MCF 10A (cell line): Measurements from ENCODE around the gene HCK. TPM values are rescaled to one million over a fixed set of nuclear protein-coding genes. Genes with fewer than 3 reads are reported as not detected.

ENCODE experiments used
- BruUV-seq: library from RNA; stranded (reverse); fragments of 400-500 nt; replicated peaks from 2 replicates; lab custom pipeline; 2021; lab: Mats Ljungman, UMichigan
- CTCF ChIA-PET: fragments of 300-600 bp; sonication (Branson Sonifier 250); formaldehyde crosslinking; extraction: SDS; loops from one replicate; lab custom pipeline; 2021; ENCODE audit warnings: antibody characterized with exemption, inconsistent platforms; lab: Yijun Ruan, JAX
- POLR2A ChIA-PET: fragments of 300-600, 350-650 bp; sonication (Branson Sonifier 250); formaldehyde crosslinking; extraction: SDS; loops from one replicate; lab custom pipeline; 2020; ENCODE audit warnings: antibody characterized with exemption, inconsistent platforms; lab: Yijun Ruan, JAX
- DNase-seq: peaks from one replicate; pipeline ENCODE4 v3.0.0-alpha.2; 2018; ENCODE audit not compliant: unreplicated experiment
- H3K27ac Mint-ChIP-seq: one replicate; pipeline ENCODE4 v1.8.0; 2022; ENCODE audit warnings: mild to moderate bottlenecking, low read depth, mixed read lengths; ENCODE audit not compliant: unreplicated experiment
- H3K27me3 Mint-ChIP-seq: one replicate; pipeline ENCODE4 v1.8.0; 2022; ENCODE audit warnings: mixed read lengths; ENCODE audit not compliant: insufficient read depth, unreplicated experiment
- H3K36me3 Mint-ChIP-seq: one replicate; pipeline ENCODE4 v1.8.0; 2022; ENCODE audit warnings: mild to moderate bottlenecking, moderate library complexity, mixed read lengths; ENCODE audit not compliant: insufficient read depth, unreplicated experiment
- H3K4me1 Mint-ChIP-seq: one replicate; pipeline ENCODE4 v1.8.0; 2022; ENCODE audit warnings: mixed read lengths; ENCODE audit not compliant: insufficient read depth, unreplicated experiment
- H3K4me3 Mint-ChIP-seq: one replicate; pipeline ENCODE4 v1.8.0; 2022; ENCODE audit warnings: mild to moderate bottlenecking, moderate library complexity, mixed read lengths; ENCODE audit not compliant: unreplicated experiment
- H3K9me3 Mint-ChIP-seq: one replicate; pipeline ENCODE4 v1.8.0; 2022; ENCODE audit warnings: mixed read lengths; ENCODE audit not compliant: unreplicated experiment
- CTCF ChIP-seq: fragments of 200-600 bp; IDR thresholded peaks from one replicate; pipeline ENCODE4 v1.8.0; 2022; ENCODE audit warnings: antibody characterized with exemption, mild to moderate bottlenecking; ENCODE audit not compliant: unreplicated experiment
- intact Hi-C: fragments of 100-400 bp; cut with micrococcal nuclease; formaldehyde crosslinking; loops from 2 replicates; pipeline ENCODE4 v1.14.1; 2022
- total RNA-seq: library from RNA; stranded (reverse); gene quantifications from 2 replicates; pipeline ENCODE4 v1.2.3, GENCODE V29; 2022

Gene HCK
- total RNA-seq, 1 experiment from 2014 or later = not detected

GRCh38 chr20:32134026-32134425, 82.0 kb downstream of the HCK start:
- BruUV-seq = no TSS peak
- DNase-seq = no peak
- ChIA-PET POLR2A (interaction anchor here (1.2 to 1.7 kb wide), 3 partner anchors 9 to 24 kb away, joined by 3 to 4 read pairs (median 3); partner anchors contain the start of gene TM9SF4), CTCF (interaction anchor here (0.6 to 2.8 kb wide), 4 partner anchors 10 to 388 kb away, joined by 3 to 17 read pairs (median 6); no protein-coding TSS in a partner anchor)
- Mint-ChIP-seq H3K27ac (no peak overlapping the region), H3K9me3 (no peaks in the 10 kb centered on the region), H3K27me3 (no peaks in the 10 kb centered on the region), H3K4me3 (no peak overlapping the region), H3K36me3 (peaks cover 54% of the 10 kb centered on the region), H3K4me1 (peaks cover 9% of the 10 kb centered on the region)
- intact Hi-C loops = no loop called here
- no peak for TF ChIP-seq CTCF

GRCh38 chr20:32135983-32136515, 84.0 kb downstream of the HCK start:
- H3K4me1 Mint-ChIP-seq = peaks cover 6% of the 10 kb centered on the region
- no peaks in the 10 kb centered on the region for H3K27me3 Mint-ChIP-seq
- no peaks in the 10 kb centered on the region for H3K9me3 Mint-ChIP-seq
- ChIA-PET CTCF (interaction anchor here (0.7 to 2.8 kb wide), 4 partner anchors 8 to 44 kb away, joined by 3 to 17 read pairs (median 6); no protein-coding TSS in a partner anchor), POLR2A (no interaction called here)
- no peak for TF ChIP-seq CTCF
- no peak overlapping the region for H3K27ac Mint-ChIP-seq
- peaks cover 66% of the 10 kb centered on the region for H3K36me3 Mint-ChIP-seq
- no peak overlapping the region for H3K4me3 Mint-ChIP-seq
- intact Hi-C loops = no loop called here
- no peak for DNase-seq
- no TSS peak for BruUV-seq

GRCh38 chr20:32138921-32139320, 86.9 kb downstream of the HCK start:
- Mint-ChIP-seq H3K27ac (no peak overlapping the region), H3K4me3 (no peak overlapping the region), H3K4me1 (no peaks in the 10 kb centered on the region), H3K9me3 (no peaks in the 10 kb centered on the region), H3K36me3 (peaks cover 85% of the 10 kb centered on the region), H3K27me3 (no peaks in the 10 kb centered on the region)
- DNase-seq = no peak
- no peak for TF ChIP-seq CTCF
- ChIA-PET POLR2A (no interaction called here), CTCF (interaction anchor here (0.5 to 1.4 kb wide), 4 partner anchors 10 to 536 kb away, joined by 3 to 4 read pairs (median 3); no protein-coding TSS in a partner anchor)
- intact Hi-C loops = no loop called here
- BruUV-seq = no TSS peak

GRCh38 chr20:32139947-32140346, 87.9 kb downstream of the HCK start:
- no peak overlapping the region for H3K27ac Mint-ChIP-seq
- no peaks in the 10 kb centered on the region for H3K27me3 Mint-ChIP-seq
- intact Hi-C loops = no loop called here
- no TSS peak for BruUV-seq
- CTCF ChIA-PET = no interaction called here
- peaks cover 83% of the 10 kb centered on the region for H3K36me3 Mint-ChIP-seq
- POLR2A ChIA-PET = no interaction called here
- no peak for TF ChIP-seq CTCF
- no peak for DNase-seq
- H3K9me3 Mint-ChIP-seq = no peaks in the 10 kb centered on the region
- no peak overlapping the region for H3K4me3 Mint-ChIP-seq
- H3K4me1 Mint-ChIP-seq = no peaks in the 10 kb centered on the region
